HEK293T (cell line): Measurements from ENCODE around the gene SSRP1.

Experiments
- LEF1 ChIP-seq: fragments of 450-650 bp; IDR thresholded peaks from 2 replicates; pipeline ENCODE4 v1.6.1; 2017; ENCODE audit warnings: mild to moderate bottlenecking, borderline replicate concordance
- TF ChIP-seq, protein P1 (sequence below): fragments of 450-650 bp; IDR thresholded peaks from 2 replicates; pipeline ENCODE4 v1.6.1; 2016

- TF ChIP-seq LEF1 = no peak
- TF ChIP-seq, protein P1, sequence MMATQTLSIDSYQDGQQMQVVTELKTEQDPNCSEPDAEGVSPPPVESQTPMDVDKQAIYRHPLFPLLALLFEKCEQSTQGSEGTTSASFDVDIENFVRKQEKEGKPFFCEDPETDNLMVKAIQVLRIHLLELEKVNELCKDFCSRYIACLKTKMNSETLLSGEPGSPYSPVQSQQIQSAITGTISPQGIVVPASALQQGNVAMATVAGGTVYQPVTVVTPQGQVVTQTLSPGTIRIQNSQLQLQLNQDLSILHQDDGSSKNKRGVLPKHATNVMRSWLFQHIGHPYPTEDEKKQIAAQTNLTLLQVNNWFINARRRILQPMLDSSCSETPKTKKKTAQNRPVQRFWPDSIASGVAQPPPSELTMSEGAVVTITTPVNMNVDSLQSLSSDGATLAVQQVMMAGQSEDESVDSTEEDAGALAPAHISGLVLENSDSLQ = no peak
These were observed 25.0 kb downstream of the SSRP1 start for GRCh38 chr11:57310630-57311086.
